NCI-H748 (cell line): ENCODE data around the gene ATG4B.
"Not testable (repeated sequence)": the region's sequence is repeated elsewhere in the genome, so short reads cannot be mapped to it uniquely, and the experiment has no call there.

Experiments
- DNase-seq: peaks from one replicate; lab custom pipeline; 2025; ENCODE audit not compliant: unreplicated experiment; lab: John Stamatoyannopoulos, UW

ATG4B gene

GRCh38 chr2:241637018-241637794 is at the start of gene ATG4B, which contains the start of gene THAP4:
TSS of gene ATG4B (plus strand) at chr2:241637693. CDS start at chr2:241637715, 22 bp downstream.
TSS of gene THAP4 (minus strand) at chr2:241637158. CDS start at chr2:241637017, 141 bp downstream.
- peak; percentile 92 for DNase-seq

- DNase-seq = not testable (repeated sequence)
Measured at GRCh38 chr2:241589863-241590262, 47.6 kb upstream of the ATG4B start.

DNA sequence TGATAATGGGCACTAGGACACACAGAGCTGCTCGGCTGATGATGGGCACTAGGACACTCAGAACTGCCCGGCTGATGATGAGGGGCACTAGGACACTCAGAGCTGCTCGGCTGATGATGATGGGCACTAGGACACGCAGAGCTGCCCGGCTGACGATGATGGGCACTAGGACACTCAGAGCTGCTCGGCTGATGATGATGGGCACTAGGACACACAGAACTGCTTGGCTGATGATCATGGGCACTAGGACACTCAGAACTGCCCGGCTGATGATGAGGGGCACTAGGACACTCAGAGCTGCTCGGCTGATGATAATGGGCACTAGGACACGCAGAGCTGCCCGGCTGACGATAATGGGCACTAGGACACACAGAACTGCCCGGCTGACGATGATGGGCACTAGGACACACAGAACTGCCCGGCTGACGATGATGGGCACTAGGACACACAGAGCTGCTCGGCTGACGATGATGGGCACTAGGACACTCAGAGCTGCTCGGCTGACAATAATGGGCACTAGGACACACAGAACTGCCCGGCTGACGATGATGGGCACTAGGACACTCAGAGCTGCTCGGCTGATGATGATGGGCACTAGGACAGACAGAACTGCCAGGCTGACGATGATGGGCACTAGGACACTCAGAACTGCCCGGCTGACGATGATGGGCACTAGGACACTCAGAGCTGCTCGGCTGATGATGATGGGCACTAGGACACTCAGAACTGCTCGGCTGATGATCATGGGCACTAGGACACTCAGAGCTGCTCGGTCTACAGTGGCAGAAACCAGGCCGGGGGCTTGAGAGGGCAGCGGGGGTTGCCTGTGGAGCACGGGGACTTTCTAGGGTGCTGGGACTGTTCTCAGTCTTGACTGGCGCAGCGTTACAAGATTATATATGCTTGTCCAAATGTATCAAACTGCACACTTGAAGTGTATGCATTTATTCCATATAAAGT is 46.7 kb upstream of the ATG4B start:
- not testable (repeated sequence) for DNase-seq

DNA sequence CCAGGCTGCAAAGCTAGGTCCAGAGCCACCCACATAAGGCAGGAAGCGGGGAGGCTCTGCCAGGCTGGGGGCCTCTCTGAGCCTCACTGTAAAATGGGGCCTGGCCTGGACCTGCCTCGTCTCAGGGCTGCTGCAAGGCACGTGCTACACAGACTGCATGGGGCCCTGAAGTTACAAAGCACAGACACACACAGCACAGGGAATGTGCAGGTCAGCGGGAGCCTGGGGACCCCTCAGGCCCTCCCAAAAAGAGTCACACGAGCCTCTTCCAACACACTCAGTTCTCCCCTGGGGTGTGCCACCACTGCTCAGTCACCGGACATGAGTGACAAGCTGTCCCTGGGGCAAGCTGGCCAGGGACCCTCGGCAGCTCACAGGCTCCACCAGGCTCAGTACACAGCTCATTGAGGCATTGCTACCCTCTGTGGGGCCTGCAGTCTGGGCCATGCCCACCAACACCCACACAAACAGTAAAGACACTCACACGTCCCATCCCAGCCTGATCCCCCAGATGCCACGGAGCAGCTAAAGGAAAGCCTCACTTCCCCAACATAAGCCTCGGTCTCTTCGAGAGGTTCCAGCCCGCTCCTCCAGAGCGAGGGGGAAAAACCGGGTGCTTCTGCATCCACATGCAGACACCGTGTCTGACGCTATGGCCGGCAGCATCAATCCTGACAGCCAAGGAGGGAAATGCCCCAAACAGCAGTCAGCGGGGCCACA is 45.2 kb upstream of the ATG4B start:
- DNase-seq = no peak

GRCh38 chr2:241593271-241593670 is 44.2 kb upstream of the ATG4B start:
- no peak for DNase-seq

- no peak for DNase-seq
Measured at GRCh38 chr2:241595600-241596140, 41.8 kb upstream of the ATG4B start.

DNA sequence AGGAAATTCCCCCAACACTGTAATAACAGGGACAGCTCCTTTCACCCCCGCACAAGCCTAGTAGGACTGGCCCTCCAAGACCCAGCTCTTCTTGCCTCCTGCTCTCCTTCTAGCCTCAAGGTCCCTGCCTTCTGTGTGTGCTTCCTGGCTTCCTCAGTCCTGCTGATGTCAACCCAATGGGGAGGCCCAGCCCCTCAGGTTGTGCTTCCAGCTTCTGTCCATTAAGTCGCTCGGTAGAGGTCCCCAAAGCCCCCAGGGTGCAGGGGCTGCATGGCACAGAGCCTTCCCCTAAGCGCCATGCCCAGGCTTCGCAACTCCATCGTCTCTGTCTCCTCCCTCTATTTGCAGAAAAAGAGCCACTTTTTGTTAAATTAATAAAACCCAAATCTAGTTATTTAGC is 39.9 kb upstream of the ATG4B start:
- no peak for DNase-seq

DNA sequence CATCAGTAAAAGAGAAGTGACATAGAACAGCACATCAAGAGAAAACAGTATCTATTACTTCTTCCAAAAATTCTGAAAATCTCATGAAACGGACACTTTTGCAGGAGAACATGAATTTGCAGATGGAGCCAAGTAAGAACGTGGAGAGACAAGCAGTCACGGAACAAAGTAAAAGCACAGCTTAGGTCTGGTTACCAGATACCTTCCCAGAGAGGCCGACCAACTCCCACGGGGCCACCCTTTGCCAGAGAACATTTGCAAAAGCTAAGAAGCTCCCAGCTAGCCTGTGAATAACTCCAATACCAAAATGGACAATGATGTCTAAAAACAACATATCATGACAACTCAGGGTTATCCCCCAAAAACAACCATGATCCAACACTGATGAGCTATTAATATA is 39.4 kb upstream of the ATG4B start:
- no peak for DNase-seq

DNA sequence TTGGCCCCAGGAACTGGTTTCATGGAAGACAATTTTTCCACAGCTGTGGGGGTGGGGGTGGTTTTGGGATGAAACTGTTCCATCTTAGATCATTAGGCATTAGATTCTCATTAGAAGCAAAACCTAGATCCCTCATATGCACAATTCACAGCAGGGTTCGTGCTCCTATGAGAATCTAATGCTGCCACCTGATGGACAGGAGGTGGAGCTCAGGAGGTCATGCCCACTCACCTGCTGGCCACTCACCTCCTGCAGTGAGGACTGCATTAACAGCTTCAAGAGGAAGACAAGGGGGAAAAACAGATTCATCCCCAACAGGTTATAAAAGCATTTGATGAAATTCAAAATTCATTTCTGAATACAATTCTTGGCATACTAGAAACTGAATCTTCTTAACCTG is 39.0 kb upstream of the ATG4B start:
- peak; percentile 61 for DNase-seq

DNA sequence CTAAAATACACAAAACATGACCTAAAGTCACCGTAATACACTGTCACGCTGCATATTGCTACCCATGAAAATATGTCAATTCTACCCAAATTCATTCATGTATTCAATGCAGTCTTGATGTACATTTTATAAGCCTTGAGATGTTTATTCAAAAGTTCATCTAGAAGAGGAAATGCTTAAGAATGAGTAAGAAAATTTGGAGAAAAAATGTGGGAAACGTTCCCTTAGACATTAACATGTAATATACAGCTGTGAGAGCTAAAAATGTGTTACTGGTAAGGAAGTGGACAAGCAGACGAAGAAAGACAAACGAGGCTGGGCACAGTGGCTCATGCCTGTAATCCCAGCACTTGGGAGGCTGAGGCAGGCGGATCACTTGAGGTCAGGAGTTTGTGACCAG is 37.9 kb upstream of the ATG4B start:
- DNase-seq = no peak

GRCh38 chr2:241601841-241602240 is 35.7 kb upstream of the ATG4B start:
- no peak for DNase-seq

- no peak for DNase-seq
Measured at GRCh38 chr2:241602720-241603119, 34.8 kb upstream of the ATG4B start.

DNA sequence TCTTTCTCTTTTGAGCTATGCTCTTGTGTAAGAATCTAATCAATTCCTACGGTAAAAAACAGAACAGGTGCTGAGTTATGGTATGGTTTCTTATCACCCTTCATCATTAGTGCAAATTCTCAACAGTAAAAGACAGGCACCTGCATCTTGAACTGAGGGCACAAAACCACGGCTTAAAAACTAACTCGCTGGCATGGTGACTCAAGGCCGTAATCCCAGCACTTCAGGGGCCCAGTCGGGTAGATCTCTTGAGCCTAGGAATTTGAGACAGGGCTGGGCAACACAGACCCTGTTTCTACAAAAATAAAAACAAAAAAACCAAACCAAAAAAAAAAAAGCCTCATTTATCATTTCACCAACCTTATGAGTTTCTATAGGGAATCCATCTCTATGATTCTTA is 33.8 kb upstream of the ATG4B start:
- no peak for DNase-seq

- no peak for DNase-seq
Measured at GRCh38 chr2:241606186-241606585, 31.3 kb upstream of the ATG4B start.

DNA sequence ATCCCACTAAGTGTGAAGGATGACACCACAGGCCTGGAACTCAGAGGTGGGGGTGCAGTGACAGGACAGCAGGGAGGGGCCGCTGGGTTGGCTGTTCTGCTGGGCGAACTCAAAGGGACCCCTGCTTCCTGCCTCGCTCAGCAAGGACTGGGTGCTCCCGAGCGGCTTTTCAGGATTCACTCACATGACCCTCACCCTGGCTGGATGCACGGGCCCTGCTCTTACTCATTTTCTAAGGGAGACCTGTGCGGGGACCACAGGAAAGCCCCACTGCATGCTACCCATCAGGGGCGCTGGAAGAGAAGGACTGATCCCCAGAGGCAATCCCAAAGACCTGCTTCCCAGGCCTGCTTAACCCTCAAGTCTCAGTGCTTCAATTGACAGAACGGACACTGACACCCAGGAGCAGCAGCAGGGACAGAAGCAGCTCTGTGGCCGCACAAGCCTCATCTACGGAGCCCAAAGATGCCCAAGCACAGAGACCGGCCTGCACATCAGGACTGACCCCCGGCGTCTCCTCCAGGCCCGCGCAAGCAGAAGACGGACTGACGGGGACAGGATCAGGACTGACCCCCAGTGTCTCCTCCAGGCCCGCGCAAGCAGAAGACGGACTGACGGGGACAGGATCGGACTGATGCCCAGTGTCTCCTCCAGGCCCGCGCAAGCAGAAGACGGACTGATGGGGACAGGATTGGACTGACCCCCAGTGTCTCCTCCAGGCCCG is 30.2 kb upstream of the ATG4B start:
- DNase-seq = no peak

DNA sequence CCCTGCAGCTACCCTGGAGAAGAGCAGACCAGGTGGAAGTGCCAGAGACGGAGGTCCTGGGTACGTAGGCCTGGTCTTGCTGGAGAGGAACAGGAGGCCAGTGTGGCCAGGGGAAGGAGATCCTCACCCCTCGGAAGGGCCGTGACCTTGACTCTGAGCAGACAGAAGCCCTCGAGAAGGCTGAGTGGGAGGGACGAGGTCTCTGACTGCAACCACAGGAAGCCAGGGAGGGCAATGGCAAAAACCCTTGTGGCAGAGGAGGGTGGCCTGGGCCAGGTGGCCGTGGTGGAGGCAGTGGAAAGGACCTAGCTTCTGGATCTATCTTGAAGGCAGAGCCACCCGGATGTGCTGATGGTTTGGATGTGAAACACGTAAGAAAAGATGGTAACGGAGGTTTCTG is 28.6 kb upstream of the ATG4B start:
- no peak for DNase-seq

GRCh38 chr2:241609859-241610793 is 27.4 kb upstream of the ATG4B start:
- DNase-seq = peak; percentile 94

DNA sequence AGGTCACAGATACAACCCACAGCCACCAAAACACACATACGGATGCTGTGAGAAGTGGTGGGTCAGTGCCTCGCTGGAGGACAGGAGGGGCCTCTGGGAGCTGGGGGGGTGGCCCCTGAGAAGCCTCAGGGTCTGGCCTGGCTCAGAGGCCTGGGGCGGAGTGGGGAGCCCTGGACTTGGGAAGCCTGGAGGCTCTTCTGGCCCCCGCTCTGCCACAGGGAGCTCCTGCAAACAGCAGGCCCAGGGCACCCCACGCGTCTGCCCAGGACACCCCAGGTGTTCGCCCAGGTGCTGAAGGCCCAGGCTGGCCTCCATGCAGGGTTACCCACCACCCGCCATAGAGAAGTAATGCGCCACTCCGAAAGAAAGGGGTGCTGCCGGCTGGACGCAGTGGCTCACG is 26.4 kb upstream of the ATG4B start:
- no peak for DNase-seq
